ENCODE results near the gene HDAC9.

Gene HDAC9

DNA sequence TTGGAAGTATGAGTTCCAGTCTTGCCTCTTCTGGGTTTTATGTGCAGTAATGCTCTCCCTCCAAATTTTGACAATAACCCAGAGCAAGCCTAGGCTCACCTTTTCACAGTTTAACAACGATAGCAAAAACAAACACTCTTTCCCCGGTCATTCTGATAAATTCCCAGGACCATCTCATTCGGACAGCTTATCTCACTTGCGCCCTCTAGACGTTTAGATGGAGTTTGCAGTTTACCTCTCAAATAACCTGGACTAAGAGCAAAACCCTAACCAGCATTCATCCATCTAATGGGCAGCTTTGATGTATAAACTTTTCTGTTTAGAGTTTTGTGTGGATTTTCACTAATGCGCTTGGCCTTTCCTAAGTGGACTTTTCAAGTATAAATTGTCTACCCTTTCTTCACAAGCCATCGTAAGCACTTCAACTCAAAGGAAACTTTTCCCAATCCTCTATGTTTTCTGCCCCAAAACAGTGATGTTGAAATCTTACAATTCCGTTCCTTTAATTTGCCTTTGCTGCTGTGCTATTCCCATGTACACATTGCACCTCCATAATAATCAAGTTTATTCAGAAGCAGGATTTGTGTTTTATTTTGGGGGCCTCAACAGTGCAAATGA is 114.9 kb downstream of the HDAC9 start:
- peaks cover 5% of the 10 kb centered on the region; the same call in 1 of the 2 replicates for H3K9me3 ChIP-seq (ENCODE audit: insufficient read depth, low read depth, low read length)
- H3K36me3 ChIP-seq (ENCODE audit: insufficient read depth, low read length) = peaks cover 3% of the 10 kb centered on the region; the same call in 1 of the 2 replicates
- H3K9ac ChIP-seq (ENCODE audit: low read depth, low read length) = no peak overlapping the region
- WGBS = 45% methylated on average over 8 of the region's 8 CpGs
- H3K4me1 ChIP-seq (ENCODE audit: insufficient read depth, low read length) = peaks cover 17% of the 10 kb centered on the region; the same call in 1 of the 2 replicates
- no peak overlapping the region for H3K4me3 ChIP-seq (ENCODE audit: low read length)
- no peak overlapping the region for H3K27ac ChIP-seq (ENCODE audit: low read depth, low read length)
- no peaks in the 10 kb centered on the region for H3K27me3 ChIP-seq (ENCODE audit: insufficient read depth, low read length)

DNA sequence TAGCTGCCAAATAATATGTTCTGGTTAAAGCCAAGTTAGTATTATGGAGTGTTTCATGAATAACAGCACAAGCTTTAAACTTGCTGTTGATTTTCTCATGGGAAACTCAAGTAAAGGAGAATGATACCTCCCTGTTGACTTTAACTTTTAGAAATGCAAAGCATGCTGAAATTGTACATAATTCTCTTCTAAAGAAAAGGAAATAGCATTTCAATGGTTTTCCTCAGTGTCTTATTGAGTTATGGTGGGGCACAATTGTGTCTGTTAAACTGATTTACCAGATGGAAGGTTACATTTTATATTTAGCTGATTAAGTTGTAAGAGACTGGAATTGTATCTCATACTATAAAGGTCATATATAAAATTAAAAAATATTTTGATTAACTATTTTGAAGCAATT is 119.3 kb downstream of the HDAC9 start:
- no peak overlapping the region for H3K4me3 ChIP-seq (ENCODE audit: low read length)
- no peak overlapping the region for H3K27ac ChIP-seq (ENCODE audit: low read depth, low read length)
- no peak overlapping the region for H3K9ac ChIP-seq (ENCODE audit: low read depth, low read length)
- H3K36me3 ChIP-seq (ENCODE audit: insufficient read depth, low read length) = no peaks in the 10 kb centered on the region
- no peaks in the 10 kb centered on the region for H3K27me3 ChIP-seq (ENCODE audit: insufficient read depth, low read length)
- H3K4me1 ChIP-seq (ENCODE audit: insufficient read depth, low read length) = peaks cover 17% of the 10 kb centered on the region; the same call in 1 of the 2 replicates
- H3K9me3 ChIP-seq (ENCODE audit: insufficient read depth, low read depth, low read length) = no peaks in the 10 kb centered on the region

DNA sequence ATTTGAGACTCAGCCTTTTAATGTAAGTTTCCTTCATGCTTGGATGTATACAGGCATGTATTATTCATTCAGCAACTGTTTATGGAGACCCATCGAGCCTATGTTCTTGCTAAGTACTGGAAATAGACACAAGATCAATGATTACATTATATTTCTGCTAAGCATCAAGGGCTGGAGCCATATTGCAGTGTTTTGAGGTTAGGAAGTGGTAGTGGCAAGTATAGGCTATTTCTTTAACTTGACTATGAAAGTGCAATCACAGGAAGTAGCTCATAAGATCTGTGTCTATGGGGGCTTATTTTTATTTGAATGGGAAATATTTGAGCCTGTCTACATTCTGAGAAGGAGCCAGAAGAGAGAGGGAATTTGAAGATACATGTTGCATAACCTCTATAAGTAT is 123.8 kb downstream of the HDAC9 start:
- no peak overlapping the region for H3K4me3 ChIP-seq (ENCODE audit: low read length)
- no peaks in the 10 kb centered on the region for H3K36me3 ChIP-seq (ENCODE audit: insufficient read depth, low read length)
- 100% methylated on average over 1 of the region's 1 CpG for WGBS
- H3K27ac ChIP-seq (ENCODE audit: low read depth, low read length) = no peak overlapping the region
- no peaks in the 10 kb centered on the region for H3K27me3 ChIP-seq (ENCODE audit: insufficient read depth, low read length)
- no peaks in the 10 kb centered on the region for H3K9me3 ChIP-seq (ENCODE audit: insufficient read depth, low read depth, low read length)
- H3K4me1 ChIP-seq (ENCODE audit: insufficient read depth, low read length) = peaks cover 7% of the 10 kb centered on the region; the same call in 1 of the 2 replicates
- no peak overlapping the region for H3K9ac ChIP-seq (ENCODE audit: low read depth, low read length)

DNA sequence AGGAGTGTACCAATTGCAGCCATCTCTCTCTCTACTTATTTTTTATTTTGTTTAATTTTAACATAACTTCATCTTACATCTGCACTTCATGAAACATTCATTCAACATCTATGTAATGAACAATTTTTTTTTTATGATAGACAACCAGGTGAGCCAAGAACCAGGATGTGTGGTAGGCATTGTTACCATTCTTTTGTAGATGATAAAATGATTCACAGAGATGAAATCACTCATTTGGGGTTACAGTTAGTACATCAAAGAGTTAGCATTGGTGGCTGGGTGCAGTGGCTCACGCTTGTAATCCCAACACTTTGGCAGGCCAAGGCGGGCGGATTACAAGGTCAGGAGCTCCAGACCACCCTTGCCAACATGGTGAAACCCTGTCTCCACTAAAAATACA is 127.8 kb downstream of the HDAC9 start:
- Histone ChIP-seq H3K4me1 (ENCODE audit: insufficient read depth, low read length) (no peaks in the 10 kb centered on the region), H3K9me3 (ENCODE audit: insufficient read depth, low read depth, low read length) (no peaks in the 10 kb centered on the region), H3K4me3 (ENCODE audit: low read length) (no peak overlapping the region), H3K36me3 (ENCODE audit: insufficient read depth, low read length) (no peaks in the 10 kb centered on the region), H3K27ac (ENCODE audit: low read depth, low read length) (no peak overlapping the region), H3K27me3 (ENCODE audit: insufficient read depth, low read length) (no peaks in the 10 kb centered on the region), H3K9ac (ENCODE audit: low read depth, low read length) (no peak overlapping the region)
- 95% methylated on average over 3 of the region's 3 CpGs for WGBS

GRCh38 chr7:18624459-18624858 is 128.9 kb downstream of the HDAC9 start:
- H3K27ac ChIP-seq (ENCODE audit: low read depth, low read length) = no peak overlapping the region
- no peaks in the 10 kb centered on the region for H3K36me3 ChIP-seq (ENCODE audit: insufficient read depth, low read length)
- WGBS = 100% methylated on average over 1 of the region's 1 CpG

DNA sequence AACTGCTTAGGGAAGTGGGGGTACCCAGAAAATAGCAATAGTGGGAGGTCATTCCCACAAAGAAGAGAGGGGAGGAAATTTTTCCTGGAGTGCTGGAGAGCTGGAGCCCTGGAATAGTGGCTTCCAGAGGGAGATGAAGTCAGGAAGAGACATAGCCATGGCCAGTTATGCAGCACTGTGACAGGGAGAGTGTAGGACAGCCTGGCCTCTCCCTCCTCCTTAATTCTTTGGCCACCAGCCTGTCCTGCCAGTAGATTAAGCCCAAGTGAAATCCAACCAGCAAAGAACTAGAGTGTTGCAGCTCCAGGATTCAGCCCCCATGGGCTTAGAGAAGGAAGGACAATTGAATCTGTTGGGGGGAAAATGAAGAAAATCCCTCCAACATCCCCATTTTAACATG is 130.5 kb downstream of the HDAC9 start:
- no peak overlapping the region for H3K27ac ChIP-seq (ENCODE audit: low read depth, low read length)
- no peaks in the 10 kb centered on the region for H3K36me3 ChIP-seq (ENCODE audit: insufficient read depth, low read length)
- no peaks in the 10 kb centered on the region for H3K9me3 ChIP-seq (ENCODE audit: insufficient read depth, low read depth, low read length)
- no peak overlapping the region for H3K9ac ChIP-seq (ENCODE audit: low read depth, low read length)
- no peak overlapping the region for H3K4me3 ChIP-seq (ENCODE audit: low read length)
- H3K4me1 ChIP-seq (ENCODE audit: insufficient read depth, low read length) = peaks cover 2% of the 10 kb centered on the region
- H3K27me3 ChIP-seq (ENCODE audit: insufficient read depth, low read length) = no peaks in the 10 kb centered on the region

More at GRCh38 chr7:18624459-18624858, 128.9 kb downstream of the HDAC9 start:
- H3K27me3 ChIP-seq (ENCODE audit: insufficient read depth, low read length) = no peaks in the 10 kb centered on the region
- H3K4me3 ChIP-seq (ENCODE audit: low read length) = no peak overlapping the region
- no peaks in the 10 kb centered on the region for H3K9me3 ChIP-seq (ENCODE audit: insufficient read depth, low read depth, low read length)
- no peaks in the 10 kb centered on the region for H3K4me1 ChIP-seq (ENCODE audit: insufficient read depth, low read length)
- H3K9ac ChIP-seq (ENCODE audit: low read depth, low read length) = no peak overlapping the region; the same call in 1 of the 2 replicates

GRCh38 chr7:18626717-18627116 is 131.2 kb downstream of the HDAC9 start:
- H3K27me3 ChIP-seq (ENCODE audit: insufficient read depth, low read length) = no peaks in the 10 kb centered on the region
- H3K27ac ChIP-seq (ENCODE audit: low read depth, low read length) = no peak overlapping the region
- H3K36me3 ChIP-seq (ENCODE audit: insufficient read depth, low read length) = no peaks in the 10 kb centered on the region
- peaks cover 9% of the 10 kb centered on the region for H3K4me1 ChIP-seq (ENCODE audit: insufficient read depth, low read length)
- H3K4me3 ChIP-seq (ENCODE audit: low read length) = no peak overlapping the region
- no peaks in the 10 kb centered on the region for H3K9me3 ChIP-seq (ENCODE audit: insufficient read depth, low read depth, low read length)
- H3K9ac ChIP-seq (ENCODE audit: low read depth, low read length) = no peak overlapping the region

DNA sequence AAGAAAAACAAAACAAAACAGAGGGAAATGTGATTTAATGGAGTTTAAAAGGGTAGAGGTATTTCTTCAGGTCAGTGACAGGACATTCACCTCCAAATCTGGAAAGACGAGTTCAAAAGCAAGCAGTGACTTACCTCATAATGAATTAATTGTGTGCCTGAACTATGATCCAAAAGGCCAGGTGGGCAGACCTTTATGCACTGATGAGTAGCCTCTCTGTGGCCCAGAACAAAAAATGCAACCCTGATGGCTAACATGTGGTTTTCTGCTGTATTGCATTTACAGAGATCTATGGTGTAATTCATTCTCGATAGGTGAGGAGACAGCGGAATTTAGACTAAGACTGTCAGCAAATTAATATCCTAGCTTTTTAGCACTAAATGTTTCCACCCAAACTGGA is 142.0 kb downstream of the HDAC9 start:
- WGBS = 100% methylated on average over 3 of the region's 3 CpGs
- no peaks in the 10 kb centered on the region for H3K27me3 ChIP-seq (ENCODE audit: insufficient read depth, low read length)
- no peak overlapping the region for H3K9ac ChIP-seq (ENCODE audit: low read depth, low read length)
- H3K36me3 ChIP-seq (ENCODE audit: insufficient read depth, low read length) = no peaks in the 10 kb centered on the region; the same call in 1 of the 2 replicates
- H3K4me1 ChIP-seq (ENCODE audit: insufficient read depth, low read length) = no peaks in the 10 kb centered on the region
- no peak overlapping the region for H3K4me3 ChIP-seq (ENCODE audit: low read length)
- no peaks in the 10 kb centered on the region for H3K9me3 ChIP-seq (ENCODE audit: insufficient read depth, low read depth, low read length)
- H3K27ac ChIP-seq (ENCODE audit: low read depth, low read length) = no peak overlapping the region

DNA sequence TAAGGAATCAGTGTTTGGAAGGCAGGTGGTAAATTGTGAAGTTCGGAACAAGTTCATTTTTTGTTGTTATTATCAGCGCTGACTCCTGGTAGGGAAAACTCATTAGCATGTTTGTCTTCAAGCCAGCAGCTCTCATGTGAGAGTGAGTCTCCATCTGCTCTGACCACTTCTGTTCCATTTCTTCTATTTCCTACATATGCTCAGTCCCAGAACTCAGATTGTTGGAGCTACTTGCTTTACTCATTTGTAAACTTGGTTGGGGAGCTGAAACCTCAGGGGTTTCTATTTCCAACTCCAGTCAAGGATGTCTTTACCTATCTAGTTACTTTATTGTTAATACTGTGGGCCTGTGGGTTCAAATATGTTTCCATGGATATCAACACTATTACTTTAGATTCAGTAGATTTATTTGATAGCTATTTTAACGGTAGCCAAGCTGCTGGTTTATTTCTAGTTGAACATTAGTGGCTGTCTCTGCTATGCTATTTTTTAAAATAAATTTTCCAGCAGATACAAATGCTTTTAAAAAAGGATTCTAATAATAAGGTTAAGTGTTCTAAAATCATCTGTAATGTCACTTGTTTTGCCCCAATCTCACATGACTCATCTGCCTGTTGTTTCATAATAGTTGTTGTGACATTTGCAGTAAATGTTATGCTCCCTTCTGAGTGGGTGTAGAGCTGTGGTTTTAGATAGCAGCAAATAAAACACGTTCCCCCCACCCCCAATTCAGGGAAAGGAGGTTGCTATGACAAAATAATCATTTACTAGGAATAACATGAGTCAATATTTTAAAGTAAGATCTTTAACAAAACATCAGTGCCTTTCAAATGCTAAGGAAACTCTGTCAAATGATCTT is 143.3 kb downstream of the HDAC9 start:
- WGBS = 93% methylated on average over 2 of the region's 4 CpGs
- Histone ChIP-seq H3K4me3 (ENCODE audit: low read length) (no peak overlapping the region), H3K36me3 (ENCODE audit: insufficient read depth, low read length) (no peaks in the 10 kb centered on the region; the same call in 1 of the 2 replicates)

GRCh38 chr7:18639711-18640110 is 144.2 kb downstream of the HDAC9 start:
- no peaks in the 10 kb centered on the region; the same call in 1 of the 2 replicates for H3K36me3 ChIP-seq (ENCODE audit: insufficient read depth, low read length)
- no peak overlapping the region for H3K27ac ChIP-seq (ENCODE audit: low read depth, low read length)
- H3K9ac ChIP-seq (ENCODE audit: low read depth, low read length) = no peak overlapping the region
- H3K4me1 ChIP-seq (ENCODE audit: insufficient read depth, low read length) = no peaks in the 10 kb centered on the region
- WGBS = no CpG with 5 or more reads among the region's 1 CpG
- H3K9me3 ChIP-seq (ENCODE audit: insufficient read depth, low read depth, low read length) = no peaks in the 10 kb centered on the region
- H3K27me3 ChIP-seq (ENCODE audit: insufficient read depth, low read length) = no peaks in the 10 kb centered on the region
- no peak overlapping the region for H3K4me3 ChIP-seq (ENCODE audit: low read length)

More for the DNA sequence above, 143.3 kb downstream of the HDAC9 start:
- no peaks in the 10 kb centered on the region for H3K9me3 ChIP-seq (ENCODE audit: insufficient read depth, low read depth, low read length)
- H3K27me3 ChIP-seq (ENCODE audit: insufficient read depth, low read length) = no peaks in the 10 kb centered on the region
- H3K9ac ChIP-seq (ENCODE audit: low read depth, low read length) = no peak overlapping the region
- H3K27ac ChIP-seq (ENCODE audit: low read depth, low read length) = no peak overlapping the region
- no peaks in the 10 kb centered on the region for H3K4me1 ChIP-seq (ENCODE audit: insufficient read depth, low read length)

DNA sequence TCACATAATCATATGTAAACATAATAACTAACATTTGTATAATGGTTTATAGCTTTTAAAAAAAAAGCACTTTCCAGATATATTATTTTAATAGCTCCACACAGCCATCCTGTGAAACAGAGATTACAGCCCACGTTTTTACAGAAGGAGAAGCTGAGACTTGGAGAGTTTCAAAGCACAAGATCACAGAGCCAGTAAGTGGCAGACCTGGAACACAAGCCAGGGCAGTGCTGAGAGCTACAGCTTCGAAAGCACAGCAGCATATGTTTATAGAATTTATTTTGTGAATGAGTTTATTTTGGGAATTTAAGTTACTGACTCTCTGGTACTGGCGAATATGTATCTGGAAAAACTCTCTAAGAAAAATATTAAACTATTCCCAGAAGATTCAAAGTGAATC is 149.4 kb downstream of the HDAC9 start:
- H3K9ac ChIP-seq (ENCODE audit: low read depth, low read length) = no peak overlapping the region
- no peak overlapping the region for H3K27ac ChIP-seq (ENCODE audit: low read depth, low read length)
- H3K9me3 ChIP-seq (ENCODE audit: insufficient read depth, low read depth, low read length) = no peaks in the 10 kb centered on the region
- peaks cover 10% of the 10 kb centered on the region for H3K36me3 ChIP-seq (ENCODE audit: insufficient read depth, low read length)
- no peaks in the 10 kb centered on the region for H3K27me3 ChIP-seq (ENCODE audit: insufficient read depth, low read length)
- H3K4me3 ChIP-seq (ENCODE audit: low read length) = no peak overlapping the region
- H3K4me1 ChIP-seq (ENCODE audit: insufficient read depth, low read length) = no peaks in the 10 kb centered on the region
- 92% methylated on average over 3 of the region's 3 CpGs for WGBS

All from HUES64 (cell line).